GM12891 (cell line): ENCODE results near the gene ESAM.

Experiments
- PAX5 ChIP-seq: IDR thresholded peaks from 2 replicates; pipeline ENCODE4 v1.6.1; 2011; ENCODE audit warnings: low read length, moderate library complexity, mild to moderate bottlenecking; ENCODE audit not compliant: insufficient read depth, severe bottlenecking
- POLR2A ChIP-seq: IDR thresholded peaks from 2 replicates; pipeline ENCODE4 v1.6.1; 2011; ENCODE audit warnings: low read depth, low read length, control low read depth
- POLR2AphosphoS5 ChIP-seq: IDR thresholded peaks from 2 replicates; pipeline ENCODE4 v1.6.1; 2011; ENCODE audit warnings: low read depth, low read length, control low read depth
- SPI1 ChIP-seq: IDR thresholded peaks from 2 replicates; pipeline ENCODE4 v1.6.1; 2011; ENCODE audit warnings: low read depth, low read length, control low read depth
- TAF1 ChIP-seq: IDR thresholded peaks from 2 replicates; pipeline ENCODE4 v1.6.1; 2011; ENCODE audit warnings: low read depth, low read length, control low read depth

DNA sequence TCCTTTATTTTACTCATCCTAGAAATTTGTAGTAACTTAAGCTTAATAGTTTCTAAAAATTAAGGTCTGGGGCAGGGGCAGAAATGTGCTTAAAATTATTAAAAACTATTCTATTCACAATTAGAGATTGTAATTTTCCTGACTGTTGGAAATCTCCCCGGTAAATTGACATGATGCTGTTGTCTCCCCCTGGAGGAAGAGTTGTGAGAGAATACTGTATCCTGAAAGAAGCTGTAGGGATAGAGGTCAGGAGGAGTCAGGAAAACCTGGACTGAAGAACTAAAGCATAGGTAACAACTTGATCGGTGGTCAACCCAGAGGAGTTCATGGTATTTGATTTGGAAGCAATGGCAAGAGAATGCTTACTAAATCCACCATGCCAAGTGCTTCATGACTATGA lies 16.2 kb upstream of the ESAM start:
- TF ChIP-seq POLR2A (no peak), POLR2AphosphoS5 (no peak), TAF1 (no peak), PAX5 (no peak), SPI1 (no peak)
